ENCODE results near the gene OSCAR. TPM values are rescaled to one million over a fixed set of nuclear protein-coding genes. Genes with fewer than 3 reads are reported as not detected.

Gene OSCAR
- total and polyA plus RNA-seq, 2 of the 13 experiments (the other 11 are each of a cell fraction or from before 2014, with no cell fraction given) = 1.9 TPM; not detected in 1

DNA sequence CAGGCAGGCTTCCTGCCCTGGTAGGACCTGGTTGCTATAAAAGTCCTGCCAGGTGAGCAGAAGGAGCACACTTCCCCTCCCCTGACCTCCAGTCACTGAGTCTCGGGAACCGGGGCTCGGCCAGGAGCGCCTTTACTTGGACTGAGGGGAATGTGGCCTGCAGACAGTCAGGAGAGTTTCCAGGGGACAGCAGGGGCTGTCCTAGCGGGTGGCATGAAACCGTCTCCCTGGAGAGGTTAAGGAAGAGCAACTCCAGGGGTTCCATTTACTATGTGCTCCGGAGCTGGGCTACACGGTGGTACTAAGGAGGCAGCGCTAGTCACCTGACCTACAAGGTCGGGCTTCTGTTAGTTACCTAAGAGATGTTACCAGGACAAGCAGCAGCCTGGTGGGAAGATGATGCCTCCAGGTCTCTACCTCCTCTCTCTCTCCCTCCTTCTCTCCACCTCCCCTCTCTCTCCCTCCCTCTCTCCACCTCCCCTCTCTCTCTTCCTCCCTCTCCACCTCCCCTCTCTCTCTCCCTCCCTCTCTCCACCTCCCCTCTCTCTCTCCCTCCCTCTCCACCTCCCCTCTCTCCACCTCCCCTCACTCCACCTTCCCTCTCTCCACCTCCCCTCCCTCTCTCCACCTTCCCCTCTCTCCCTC, 32.8 kb upstream of the OSCAR start (continued):
- TF ChIP-seq NFAT5 (CRISPR knock-in tag; IDR thresholded peaks at IDR 0.05) (no peak), TOPORS (CRISPR knock-in tag; IDR thresholded peaks at IDR 0.05) (no peak), JUND (CRISPR knock-in tag; IDR thresholded peaks at IDR 0.05) (no peak), SAFB2 (CRISPR knock-in tag; IDR thresholded peaks at IDR 0.05; ENCODE audit: borderline replicate concordance, low read depth) (no peak), RBM22 (optimal IDR thresholded peaks at IDR 0.05; ENCODE audit: low read length) (peak; percentile 78), SNRNP70 (IDR thresholded peaks at IDR 0.05; ENCODE audit: low read depth, low read length) (no peak), PCBP1 (IDR thresholded peaks at IDR 0.05; ENCODE audit: borderline replicate concordance, low read depth, low read length) (peak; percentile 99), CCAR2 (optimal IDR thresholded peaks at IDR 0.05; ENCODE audit: low read depth, low read length) (peak; percentile 87), ZNF891 (CRISPR knock-in tag; IDR thresholded peaks at IDR 0.05) (no peak), BHLHE40 (IDR thresholded peaks at IDR 0.05; ENCODE audit: low read length) (peak; percentile 57), MAZ (IDR thresholded peaks at IDR 0.05; ENCODE audit: borderline replicate concordance, low read depth, low read length) (peak; percentile 93), MAZ (CRISPR knock-in tag; IDR thresholded peaks at IDR 0.05; ENCODE audit: low read depth) (no peak)
- TF ChIP-seq, protein P1, sequence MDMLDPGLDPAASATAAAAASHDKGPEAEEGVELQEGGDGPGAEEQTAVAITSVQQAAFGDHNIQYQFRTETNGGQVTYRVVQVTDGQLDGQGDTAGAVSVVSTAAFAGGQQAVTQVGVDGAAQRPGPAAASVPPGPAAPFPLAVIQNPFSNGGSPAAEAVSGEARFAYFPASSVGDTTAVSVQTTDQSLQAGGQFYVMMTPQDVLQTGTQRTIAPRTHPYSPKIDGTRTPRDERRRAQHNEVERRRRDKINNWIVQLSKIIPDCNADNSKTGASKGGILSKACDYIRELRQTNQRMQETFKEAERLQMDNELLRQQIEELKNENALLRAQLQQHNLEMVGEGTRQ (IDR thresholded peaks at IDR 0.05; ENCODE audit: low read depth, low read length) = peak; percentile 48; the same call in 1 of the 2 replicates
- TF ChIP-seq, protein P1 (CRISPR knock-in tag; IDR thresholded peaks at IDR 0.05; ENCODE audit: borderline replicate concordance) = no peak
